Erythroblast (primary cell): ENCODE results near the gene TRAPPC3.

Experiments
- GATA1 ChIP-seq: IDR thresholded peaks from 2 replicates; pipeline ENCODE4 v1.6.1; 2011; ENCODE audit warnings: low read depth, mild to moderate bottlenecking, control low read depth, low read length, moderate library complexity
- POLR2A ChIP-seq: IDR thresholded peaks from 2 replicates; pipeline ENCODE4 v1.6.1; 2011; ENCODE audit warnings: mild to moderate bottlenecking, low read length

GRCh38 chr1:36142121-36142520 lies 7.2 kb downstream of the TRAPPC3 start:
- TF ChIP-seq POLR2A (no peak), GATA1 (no peak)
